Stimulated activated CD4-positive, alpha-beta T cell treated with anti-CD3 and anti-CD28 coated beads, Interleukin-1b, Interleukin-23, amount 100 ng/mL, for 24 hours (primary cell): ENCODE results near the gene SPHKAP.
"Not testable (repeated sequence)": the region's sequence is repeated elsewhere in the genome, so short reads cannot be mapped to it uniquely, and the experiment has no call there.

Experiments
- DNase-seq, 4 experiments: peaks; one replicate each; pipeline ENCODE4 v3.0.0-alpha.2; 2020; ENCODE audit warnings: low read depth in 4 of 4, low spot score in 1 of 4

SPHKAP gene

DNA sequence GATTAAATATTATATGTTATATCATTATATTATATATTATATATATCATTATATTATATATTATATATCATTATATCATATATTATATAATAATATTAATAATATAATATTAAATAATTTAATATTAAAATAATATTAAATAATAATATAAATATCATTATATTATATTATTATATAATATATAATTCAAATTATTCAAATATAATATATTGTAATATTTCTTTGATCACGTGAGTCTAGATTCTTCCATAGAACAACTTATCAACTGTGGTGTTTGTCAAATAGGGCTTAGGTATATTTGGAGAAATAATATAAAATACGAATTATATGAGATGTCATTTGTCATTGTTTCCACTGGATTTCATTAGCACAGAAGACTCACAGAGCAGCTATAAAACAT, 77.3 kb downstream of the SPHKAP start:
- DNase-seq = no peak

DNA sequence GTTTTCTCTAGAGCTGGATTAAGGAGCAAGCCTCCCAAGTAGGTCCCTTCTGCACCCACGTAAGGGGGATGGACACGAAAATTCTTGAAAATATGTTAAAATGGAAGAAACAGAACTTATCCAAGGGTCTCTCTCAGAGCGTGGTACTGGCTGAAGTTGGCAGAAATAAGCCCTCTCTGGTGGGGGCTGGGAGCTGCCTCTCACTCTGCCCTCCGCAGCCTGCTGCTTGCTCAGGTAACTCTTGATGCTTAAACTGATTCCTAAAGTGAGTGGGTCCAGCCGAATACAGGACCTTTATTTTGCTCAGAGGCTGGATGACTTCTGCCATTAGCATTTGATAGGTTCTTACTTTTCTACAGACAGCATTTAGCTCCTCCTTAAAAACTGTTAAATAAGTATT, 78.1 kb downstream of the SPHKAP start:
- DNase-seq = no peak

DNA sequence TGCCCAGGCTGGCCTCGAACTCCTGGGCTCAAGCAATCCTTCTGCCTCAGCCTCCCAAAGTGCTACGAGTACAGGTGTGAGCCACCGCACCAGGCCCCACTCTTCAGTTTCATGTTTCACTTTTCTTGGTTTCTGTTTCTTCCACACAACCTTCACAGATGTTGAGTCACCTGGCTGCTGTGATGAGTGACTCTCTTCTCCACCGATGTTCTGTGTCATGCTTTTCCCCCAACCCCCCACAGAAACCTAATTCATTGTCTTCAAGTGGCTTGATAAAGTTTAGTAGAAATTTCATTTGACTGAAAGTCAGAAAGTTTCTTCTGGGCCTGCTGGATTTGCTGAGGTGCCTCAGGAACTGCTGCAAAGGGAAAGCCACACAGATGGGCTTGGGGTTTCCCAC, 78.5 kb downstream of the SPHKAP start:
- DNase-seq = no peak

DNA sequence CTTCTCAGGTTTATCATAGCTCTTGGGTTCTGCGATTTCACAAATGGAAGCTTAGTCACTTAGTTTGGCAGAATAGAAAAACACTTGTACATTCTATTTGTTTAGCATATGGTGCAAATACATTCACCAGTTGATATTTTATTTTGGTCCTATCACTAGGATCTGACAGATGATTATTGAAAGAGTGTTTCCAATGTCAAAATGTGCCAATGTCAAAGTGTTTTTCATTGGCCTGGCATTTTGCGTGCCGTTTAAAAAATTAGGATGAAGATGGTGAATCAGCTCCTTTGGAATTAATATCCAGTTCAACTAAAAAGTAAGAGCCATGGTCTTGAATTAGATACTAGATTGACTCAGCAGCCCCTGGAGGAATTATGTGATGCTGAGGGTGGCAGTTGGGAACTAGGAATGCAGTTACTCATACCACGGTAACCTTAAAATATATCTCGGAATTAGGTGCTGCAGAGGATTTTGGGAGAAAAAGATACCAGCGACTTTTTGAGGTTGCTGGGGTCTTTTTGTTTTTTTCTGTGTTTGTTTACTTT, 87.0 kb downstream of the SPHKAP start:
- no peak for DNase-seq

DNA sequence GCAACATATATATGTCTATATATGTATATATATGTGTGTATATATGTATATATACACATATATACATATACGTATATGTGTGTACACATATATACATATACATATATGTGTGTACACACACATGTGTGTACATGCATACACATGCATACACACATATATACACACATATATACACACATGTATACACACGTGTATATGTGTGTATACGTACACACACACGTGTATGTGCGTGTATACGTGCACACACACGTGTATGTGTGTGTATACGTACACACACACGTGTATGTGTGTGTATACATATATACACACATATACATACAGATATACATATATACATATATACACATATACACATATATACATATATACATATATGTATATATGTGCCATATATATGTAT, 89.4 kb downstream of the SPHKAP start:
- DNase-seq = no peak

DNA sequence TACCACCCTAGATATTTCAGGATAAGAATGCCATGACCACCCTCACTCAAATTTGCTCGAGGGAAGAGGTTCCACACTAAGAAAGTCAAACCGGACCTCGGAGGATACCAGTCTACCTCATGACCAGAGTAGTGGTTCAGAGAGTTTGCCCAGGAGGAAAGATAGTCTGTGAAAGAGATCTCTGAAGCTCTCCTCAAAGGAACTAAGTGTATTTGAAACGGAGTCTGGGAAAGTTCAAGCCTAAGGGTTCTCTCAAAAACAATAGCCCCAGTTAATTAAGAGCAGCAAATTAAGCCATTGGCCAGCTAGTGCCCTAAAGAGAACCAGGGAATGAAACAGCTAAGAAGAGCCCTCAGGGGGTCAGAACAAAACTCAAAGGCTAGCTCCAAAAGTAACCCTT, 94.9 kb downstream of the SPHKAP start:
- DNase-seq = no peak

DNA sequence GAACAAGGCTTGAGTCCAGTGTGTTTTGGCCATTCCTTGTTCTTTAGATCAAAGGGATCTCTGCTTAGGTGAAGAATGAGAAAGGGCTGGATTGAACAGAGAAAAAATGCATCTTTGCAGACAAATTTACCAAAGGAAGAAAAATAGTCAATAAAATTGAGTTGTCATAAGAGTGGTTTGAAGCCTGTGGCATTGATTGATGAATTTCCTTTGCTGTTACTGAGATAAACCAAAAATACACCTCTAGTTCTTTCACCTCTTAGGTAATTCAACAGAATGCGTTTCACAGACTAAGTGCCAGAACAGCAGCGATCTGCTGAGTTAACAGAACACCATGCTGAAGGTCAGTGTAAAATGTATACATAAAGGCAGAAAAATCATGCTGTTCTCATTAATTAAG, 96.8 kb downstream of the SPHKAP start:
- no peak for DNase-seq

DNA sequence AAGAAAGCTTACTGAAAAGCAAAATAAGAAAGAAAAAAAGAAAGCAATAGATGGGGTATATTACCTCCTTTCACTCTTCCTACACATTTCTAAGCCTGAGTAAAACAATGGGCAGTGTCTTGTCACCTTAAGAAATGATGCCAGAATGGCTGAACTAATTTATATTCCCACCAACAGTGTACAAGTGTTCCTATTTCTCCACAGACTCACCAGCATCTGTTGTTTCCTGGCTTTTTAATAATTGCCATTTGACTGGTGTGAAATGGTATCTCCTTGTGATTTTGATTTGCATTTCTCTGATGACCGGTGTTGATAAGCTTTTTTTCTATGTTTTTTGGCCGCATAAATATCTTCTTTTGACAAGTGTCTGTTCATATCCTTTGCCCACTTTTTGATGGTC, 98.4 kb downstream of the SPHKAP start:
- no peak for DNase-seq

DNA sequence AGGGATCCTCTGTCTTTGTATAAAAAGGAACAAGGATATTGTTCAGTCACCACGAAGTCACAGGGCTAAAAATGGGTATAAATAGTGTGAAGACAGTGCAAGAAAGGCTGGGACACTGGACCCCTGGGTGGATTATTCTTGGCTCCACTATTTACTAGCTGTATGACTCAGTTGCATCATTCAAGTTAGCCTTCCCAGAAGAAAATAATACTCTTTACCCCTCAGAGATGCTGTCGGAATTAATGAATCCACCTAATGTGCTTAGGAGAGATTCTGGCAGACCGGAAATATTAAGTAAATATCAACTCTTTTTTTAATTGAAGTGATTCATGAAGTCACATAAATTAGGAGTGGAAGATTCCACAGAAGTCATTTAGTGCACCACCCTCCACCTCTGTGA, 98.9 kb downstream of the SPHKAP start:
- DNase-seq = no peak

DNA sequence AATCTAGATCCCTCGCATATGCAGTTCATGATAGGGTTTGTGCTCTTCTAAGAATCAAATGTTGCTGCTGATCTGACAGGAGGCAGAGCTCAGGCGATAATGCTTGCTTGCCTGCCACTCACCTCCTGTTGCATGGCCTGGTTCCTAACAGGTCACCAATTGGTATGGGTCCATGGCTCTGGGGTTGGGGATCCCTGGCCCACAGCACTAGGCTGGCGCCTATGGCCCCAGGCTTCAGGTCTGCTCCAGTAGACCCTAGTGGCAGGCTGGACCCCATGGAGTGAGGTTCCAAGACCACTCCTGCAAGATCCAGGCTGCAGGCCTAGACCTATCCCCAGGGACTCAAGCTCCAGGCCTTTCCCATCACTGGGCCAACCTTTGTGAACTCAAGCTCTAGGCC, 102.3 kb downstream of the SPHKAP start:
- no peak for DNase-seq

DNA sequence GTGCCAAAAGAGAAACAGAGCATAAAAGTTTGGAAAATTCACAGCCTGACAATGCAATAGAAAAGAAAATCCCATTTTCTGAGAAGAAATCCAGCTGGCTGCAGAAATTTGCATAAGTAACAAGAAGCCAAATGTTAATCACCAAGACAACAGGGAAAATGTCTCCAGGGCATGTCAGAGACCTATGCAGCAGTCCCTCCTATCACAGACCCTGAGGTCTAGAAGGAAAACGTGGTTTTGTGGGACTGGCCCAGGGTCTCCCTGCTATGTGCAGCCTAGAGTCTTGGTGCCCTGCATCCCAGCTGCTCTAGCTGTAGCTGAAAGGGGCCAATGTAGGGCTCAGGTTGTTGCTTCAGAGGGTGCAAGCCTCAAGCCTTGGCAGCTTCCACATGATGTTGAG, 104.8 kb downstream of the SPHKAP start:
- DNase-seq = not testable (repeated sequence)

DNA sequence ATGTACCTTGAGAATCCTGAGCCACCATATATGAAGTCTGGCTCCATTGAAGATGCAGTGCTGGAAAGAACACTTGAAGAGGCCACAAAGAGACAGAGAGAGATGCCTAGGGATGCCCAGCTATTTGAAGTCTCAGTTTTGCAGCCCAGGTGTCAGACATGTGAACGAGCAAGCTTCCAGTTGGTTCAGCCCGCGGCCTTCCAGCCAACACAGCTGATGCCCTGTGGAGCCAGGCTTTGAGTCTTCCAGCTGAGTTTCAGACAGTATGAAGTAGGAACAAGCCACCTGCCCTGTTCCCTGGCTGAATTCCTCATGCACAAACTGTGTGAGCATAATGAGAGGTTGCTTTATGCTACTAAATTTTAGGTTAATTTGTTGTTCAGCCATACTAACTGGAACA, 108.8 kb downstream of the SPHKAP start:
- DNase-seq = no peak

DNA sequence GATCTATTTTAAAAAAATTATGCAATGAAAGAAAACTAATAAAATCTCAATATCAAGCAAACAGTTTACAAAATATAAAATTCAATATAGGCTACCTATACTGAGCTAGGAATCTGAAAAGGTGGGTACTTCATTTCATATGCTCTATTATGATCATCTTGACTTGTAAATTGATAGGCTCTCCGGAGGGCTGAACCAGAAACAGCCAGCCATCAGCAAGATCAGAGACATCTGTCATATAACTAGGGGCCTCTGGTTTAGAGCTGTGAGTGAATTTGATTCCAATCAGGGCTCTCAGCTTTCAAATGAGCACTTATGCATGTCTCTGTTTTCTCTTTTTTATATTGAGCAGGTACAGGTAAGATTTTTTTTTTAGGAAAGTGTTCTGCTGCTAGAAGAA, 114.2 kb downstream of the SPHKAP start:
- no peak for DNase-seq

DNA sequence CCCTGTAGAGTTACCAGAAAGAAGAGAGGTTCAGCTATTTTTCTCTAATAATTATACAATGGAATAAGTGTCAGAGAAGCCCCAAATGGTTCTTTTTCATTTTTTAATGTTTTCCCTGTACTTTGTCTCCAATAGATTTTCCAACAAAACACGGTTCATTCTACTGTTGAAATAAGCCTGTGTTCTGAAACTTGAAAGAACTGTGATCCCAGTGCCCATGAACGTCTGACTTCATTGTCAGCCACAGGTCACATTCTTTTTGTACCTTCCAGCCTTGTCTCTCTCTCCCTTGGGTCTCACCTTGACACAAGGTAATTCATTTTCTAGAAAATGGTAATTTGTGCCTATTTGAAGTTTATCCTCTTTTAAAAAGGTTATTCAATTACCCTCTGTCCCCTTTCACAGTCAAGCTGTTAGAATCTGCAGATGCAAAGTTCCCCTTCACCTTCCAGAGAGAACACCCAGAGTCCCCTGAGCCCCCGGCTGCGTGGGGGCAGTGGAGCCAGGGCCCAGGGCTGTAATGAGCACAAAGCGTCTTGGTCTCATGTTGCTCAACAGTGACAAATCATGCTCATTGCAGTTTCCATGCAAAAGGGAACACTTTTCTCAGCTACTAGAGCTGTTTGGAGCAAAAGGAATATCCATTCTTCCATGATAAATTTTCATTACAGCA, 115.2 kb downstream of the SPHKAP start:
- DNase-seq = no peak

DNA sequence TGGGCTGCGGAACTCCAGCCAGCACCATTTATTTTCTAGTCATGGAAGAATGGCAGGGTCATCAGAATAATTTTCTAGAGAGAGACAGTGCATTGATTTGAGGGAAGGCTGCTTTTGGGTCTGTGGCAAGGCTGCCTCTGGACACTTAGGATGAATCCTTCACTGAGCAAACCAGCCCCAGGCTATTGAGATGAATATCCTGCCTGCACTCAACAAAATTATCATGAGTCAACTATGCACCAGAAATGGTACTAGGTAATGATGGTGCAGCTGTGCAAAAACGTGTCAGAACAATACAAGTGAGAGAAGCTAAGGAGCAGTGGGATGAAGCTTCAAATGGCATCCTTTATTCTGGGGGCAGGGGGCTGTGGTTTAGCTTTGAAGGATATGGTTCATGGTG, 115.8 kb downstream of the SPHKAP start:
- no peak for DNase-seq

DNA sequence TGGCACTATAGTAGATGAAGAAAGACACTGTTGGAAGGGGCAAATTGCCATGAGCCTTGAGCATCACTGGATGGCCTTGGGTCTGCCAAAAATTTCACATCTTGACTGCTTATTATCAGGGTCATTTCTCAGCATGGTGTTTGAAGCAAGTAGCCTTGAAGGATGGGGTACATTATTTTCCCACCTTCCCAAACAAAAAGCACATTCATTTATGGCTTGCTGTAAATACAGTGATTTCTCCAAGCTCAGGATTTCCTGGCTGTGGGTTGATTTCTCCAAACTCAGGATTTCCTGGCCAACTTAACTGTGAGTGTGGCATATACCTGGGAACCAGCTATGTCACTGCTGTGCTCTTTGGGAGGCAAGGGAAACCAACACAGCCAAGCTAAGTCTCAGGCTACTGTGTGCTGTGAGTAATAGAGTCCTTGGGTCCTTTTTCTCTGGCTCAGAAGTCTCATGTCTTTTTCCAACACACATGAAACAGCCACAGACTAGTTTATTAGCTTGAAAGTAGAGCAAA, 116.6 kb downstream of the SPHKAP start:
- no peak for DNase-seq

DNA sequence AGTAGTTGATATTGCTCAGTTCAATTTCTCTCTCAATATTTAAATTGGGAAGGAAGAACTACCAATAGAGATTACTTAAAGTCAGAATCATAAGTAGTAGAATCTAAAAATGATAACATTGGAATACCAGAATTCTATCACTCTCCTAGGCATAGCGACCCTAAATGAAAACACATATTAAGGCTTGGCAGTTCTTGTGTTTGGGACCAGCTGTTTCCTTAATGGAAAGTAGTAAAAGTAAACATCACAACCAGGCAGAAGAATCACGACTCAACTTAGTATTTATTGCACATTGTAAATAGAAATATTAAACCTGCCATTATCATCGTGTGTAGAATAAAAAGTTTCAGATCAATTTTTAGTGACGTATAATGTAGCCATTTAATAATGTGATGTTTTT, 117.5 kb downstream of the SPHKAP start:
- no peak for DNase-seq

DNA sequence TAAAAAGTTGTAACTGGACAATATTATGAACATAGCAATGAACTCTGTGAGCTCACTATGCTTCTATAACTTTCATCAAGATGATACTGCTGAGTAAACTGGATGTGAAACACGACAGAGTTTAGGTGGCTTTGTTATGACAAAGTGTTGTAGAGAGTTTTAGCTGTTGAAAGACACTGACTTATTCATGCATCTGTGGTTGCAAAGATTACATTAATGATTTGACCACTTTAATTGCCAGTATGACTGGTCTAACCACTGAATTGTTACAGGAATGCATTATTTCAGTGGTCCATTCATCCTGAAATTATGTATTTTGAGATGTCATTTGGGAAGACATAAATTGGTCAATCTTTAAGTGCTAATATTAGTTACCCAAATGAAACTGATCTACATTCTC, 117.9 kb downstream of the SPHKAP start:
- DNase-seq = no peak

DNA sequence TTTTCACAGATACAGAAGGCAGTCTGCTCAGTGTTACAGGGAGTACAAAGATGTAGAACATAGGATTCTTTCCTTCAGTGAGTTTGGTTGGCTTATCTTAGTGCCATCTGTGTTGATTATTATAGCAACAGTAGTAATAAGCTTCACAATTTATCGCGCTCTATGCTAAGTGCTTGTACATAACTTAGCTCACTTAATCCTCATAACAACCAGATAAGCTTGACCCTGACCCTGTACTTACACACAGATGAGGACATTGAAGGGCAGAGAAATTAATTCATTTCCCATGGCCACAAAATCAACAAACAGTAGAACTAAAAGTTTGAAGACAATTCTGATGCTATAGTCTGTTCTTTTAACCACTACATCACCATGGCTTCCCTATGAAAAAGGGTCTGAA, 121.8 kb downstream of the SPHKAP start:
- no peak for DNase-seq

DNA sequence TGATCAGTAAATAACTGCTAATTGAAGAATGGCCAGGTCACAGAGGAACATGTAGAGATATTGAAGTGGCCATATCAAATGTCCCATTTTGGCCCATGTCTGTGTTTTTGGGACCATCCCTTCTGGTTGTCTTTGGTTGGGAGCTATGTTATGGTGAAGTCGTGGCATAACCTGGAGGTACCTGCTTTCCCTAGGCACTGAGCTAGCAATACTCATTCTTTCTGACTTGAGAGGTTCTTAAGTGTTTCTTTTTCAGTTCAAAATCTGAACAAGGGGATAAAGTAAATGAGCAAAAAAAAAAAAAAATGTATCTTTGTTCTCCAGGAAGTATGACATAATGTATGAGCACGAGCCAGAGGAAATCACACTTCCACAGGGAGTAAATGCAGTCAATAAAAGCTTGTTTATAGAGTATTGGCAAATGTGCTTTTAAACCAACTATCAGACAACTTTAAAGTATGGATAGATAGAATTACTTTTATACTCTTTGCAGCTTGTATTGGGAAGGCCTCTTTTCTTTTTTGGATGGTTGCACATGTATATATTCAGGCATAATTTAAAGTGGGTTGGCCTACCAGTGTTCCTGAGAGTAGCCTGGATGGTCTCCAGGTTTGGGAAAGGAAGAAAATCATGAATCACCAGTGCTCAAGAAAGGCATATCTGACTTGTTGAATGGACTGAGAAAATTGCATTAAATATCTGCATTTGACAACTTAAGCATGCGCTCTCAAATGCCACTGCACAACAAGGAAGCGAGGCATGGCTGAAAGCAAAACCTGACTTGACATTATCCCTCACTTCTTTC, 125.0 kb downstream of the SPHKAP start:
- no peak for DNase-seq

DNA sequence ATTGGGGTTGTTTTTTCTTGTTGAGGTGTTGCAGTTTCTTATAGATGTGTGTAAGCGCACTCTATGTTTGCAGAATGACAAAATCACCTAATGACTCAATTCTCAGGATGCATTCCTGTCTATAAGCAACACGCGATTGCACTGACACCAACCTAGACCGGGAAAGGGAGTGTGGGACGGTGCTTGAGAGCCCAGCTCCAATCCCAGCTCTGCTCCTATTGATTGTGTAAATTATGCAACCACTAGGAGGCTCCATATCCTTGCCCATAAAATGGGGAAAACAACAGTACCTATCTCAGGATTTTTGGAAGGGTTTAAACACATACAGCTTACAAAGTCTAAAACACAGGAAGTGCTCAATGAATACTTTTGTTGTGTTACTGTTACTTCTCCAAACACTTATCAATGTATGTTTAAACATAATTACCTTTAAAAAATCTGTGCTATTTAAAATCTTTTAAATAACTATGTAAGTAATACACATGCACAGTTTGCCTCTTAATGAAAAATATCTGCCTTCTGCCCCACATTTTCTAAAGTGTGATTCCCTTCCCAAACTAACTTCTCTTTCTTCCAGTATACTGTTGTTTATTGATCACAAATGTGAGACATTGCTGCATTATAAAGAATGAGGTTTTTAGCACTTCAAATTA, 132.5 kb downstream of the SPHKAP start:
- no peak for DNase-seq

DNA sequence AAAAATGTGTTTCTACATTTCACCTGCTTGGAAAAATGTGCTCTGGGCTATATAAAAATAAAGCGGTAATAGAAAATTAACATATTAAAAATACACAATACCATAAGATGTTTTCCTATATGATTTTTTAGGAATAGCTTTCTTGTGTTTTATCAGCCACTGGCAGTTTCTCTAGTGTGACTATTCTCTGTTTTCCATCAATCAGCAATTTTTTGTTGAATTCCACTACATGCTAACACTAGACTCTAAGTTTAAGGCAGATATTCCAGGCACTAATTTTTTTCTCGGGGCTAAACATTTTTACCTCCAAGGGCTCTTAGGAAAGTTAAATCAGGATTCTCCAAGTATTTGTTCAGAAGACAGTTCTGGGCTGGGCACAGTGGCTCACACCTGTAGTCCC, 140.5 kb downstream of the SPHKAP start:
- DNase-seq = no peak
